Osteocyte (in vitro differentiated cells): ENCODE measurements around the gene UXT. TPM values are rescaled to one million over a fixed set of nuclear protein-coding genes. Genes with fewer than 3 reads are reported as not detected.

Source experiments
- DNase-seq: peaks from one replicate; pipeline ENCODE4 v3.0.0; 2021; ENCODE audit warnings: mixed read lengths; ENCODE audit not compliant: unreplicated experiment; ENCODE audit errors: extremely low spot score
- H3K27ac Mint-ChIP-seq: one replicate; pipeline ENCODE4 v1.8.0; 2021; ENCODE audit warnings: mild to moderate bottlenecking, mixed read lengths; ENCODE audit not compliant: unreplicated experiment
- H3K27me3 Mint-ChIP-seq: one replicate; pipeline ENCODE4 v1.8.0; 2021; ENCODE audit warnings: mixed read lengths; ENCODE audit not compliant: unreplicated experiment
- H3K36me3 Mint-ChIP-seq: one replicate; pipeline ENCODE4 v1.8.0; 2021; ENCODE audit warnings: mixed read lengths; ENCODE audit not compliant: unreplicated experiment
- H3K4me1 Mint-ChIP-seq: one replicate; pipeline ENCODE4 v1.8.0; 2021; ENCODE audit warnings: mixed read lengths; ENCODE audit not compliant: unreplicated experiment
- H3K4me3 Mint-ChIP-seq: one replicate; pipeline ENCODE4 v1.8.0; 2021; ENCODE audit warnings: mild to moderate bottlenecking, moderate library complexity, mixed read lengths; ENCODE audit not compliant: unreplicated experiment
- H3K9me3 Mint-ChIP-seq: one replicate; pipeline ENCODE4 v1.8.0; 2021; ENCODE audit warnings: mixed read lengths; ENCODE audit not compliant: unreplicated experiment
- CTCF ChIP-seq: fragments of 200-600 bp; sonication (generic); IDR thresholded peaks from 2 replicates; pipeline ENCODE4 v1.5.0; 2021; ENCODE audit warnings: antibody characterized with exemption, mild to moderate bottlenecking, moderate library complexity
- total RNA-seq: library from RNA; stranded (reverse); gene quantifications from 2 replicates; pipeline ENCODE4 v1.2.1, GENCODE V29; 2021

The UXT gene
- total RNA-seq, 1 donor from 2014 or later: 69.6 TPM

GRCh38 chrX:47658301-47658683, 688 bp downstream of the UXT start:
- no peak for DNase-seq
- H3K4me3 Mint-ChIP-seq: peak overlapping the region; percentile 88
- H3K4me1 Mint-ChIP-seq: peaks cover 13% of the 10 kb centered on the region
- no peak for TF ChIP-seq CTCF
- no peaks in the 10 kb centered on the region for H3K27me3 Mint-ChIP-seq
- peaks cover 12% of the 10 kb centered on the region for H3K9me3 Mint-ChIP-seq
- peak overlapping the region; percentile 99 for H3K27ac Mint-ChIP-seq
- peaks cover 8% of the 10 kb centered on the region for H3K36me3 Mint-ChIP-seq

GRCh38 chrX:47651043-47651905, 7.7 kb downstream of the UXT start:
- H3K4me1 Mint-ChIP-seq: peaks cover 18% of the 10 kb centered on the region
- H3K36me3 Mint-ChIP-seq: peaks cover 10% of the 10 kb centered on the region
- H3K27ac Mint-ChIP-seq: peak overlapping the region; percentile 97
- peak; percentile 65 for DNase-seq
- no peaks in the 10 kb centered on the region for H3K27me3 Mint-ChIP-seq
- H3K4me3 Mint-ChIP-seq: peak overlapping the region; percentile 81
- no peak for TF ChIP-seq CTCF
- peaks cover 5% of the 10 kb centered on the region for H3K9me3 Mint-ChIP-seq

- TF ChIP-seq CTCF: no peak
- peaks cover 18% of the 10 kb centered on the region for H3K4me1 Mint-ChIP-seq
- H3K27ac Mint-ChIP-seq: peak within 1 kb of the TSS; percentile 97
- peaks cover 5% of the 10 kb centered on the region for H3K9me3 Mint-ChIP-seq
- peaks cover 5% of the 10 kb centered on the region for H3K36me3 Mint-ChIP-seq
- H3K27me3 Mint-ChIP-seq: no peaks in the 10 kb centered on the region
- H3K4me3 Mint-ChIP-seq: peak within 1 kb of the TSS; percentile 81
- peak; percentile 98 for DNase-seq
These were observed 8.6 kb downstream of the UXT start, which contains the start of gene ELK1 for GRCh38 chrX:47650164-47651042. ELK1 (minus strand) TSS chrX:47650563; CDS start chrX:47641441, 9,122 bp downstream.

GRCh38 chrX:47649781-47650163, 9.2 kb downstream of the UXT start:
- no peak for TF ChIP-seq CTCF
- Mint-ChIP-seq H3K4me1 (peaks cover 19% of the 10 kb centered on the region), H3K9me3 (peaks cover 5% of the 10 kb centered on the region), H3K27me3 (no peaks in the 10 kb centered on the region), H3K36me3 (peaks cover 5% of the 10 kb centered on the region), H3K4me3 (peak overlapping the region; percentile 78), H3K27ac (no peak overlapping the region)
- DNase-seq: peak; percentile 42
